Esophagus squamous epithelium (tissue), 5 donors: ENCODE results near the gene XPA. TPM values are rescaled to one million over a fixed set of nuclear protein-coding genes. Genes with fewer than 3 reads are reported as not detected.
"Not testable (repeated sequence)": the region's sequence is repeated elsewhere in the genome, so short reads cannot be mapped to it uniquely, and the experiment has no call there.

Experiments
- DNase-seq: peaks from one replicate; lab custom pipeline; 2025; lab: John Stamatoyannopoulos, UW
- H3K27ac ChIP-seq, 4 donors: fragments of 200-600 bp; sonication (generic); one replicate each; pipeline ENCODE4 v1.5.1; 2016 to 2019; ENCODE audit warnings: mild to moderate bottlenecking in 1 of 4
- H3K27me3 ChIP-seq, 4 donors: fragments of 200-600 bp; sonication (generic); 1 replicate in 3 of 4; 2 replicates in 1 of 4; pipeline versions ENCODE4 v1.5.1 to v1.6.0; 2017 to 2021; ENCODE audit warnings: antibody characterized with exemption in 1 of 4
- H3K36me3 ChIP-seq, 3 donors: fragments of 200-600 bp; sonication (generic); one replicate each; pipeline ENCODE4 v1.5.1; 2016 to 2019
- H3K4me1 ChIP-seq, 3 donors: fragments of 200-600 bp; sonication (generic); one replicate each; pipeline ENCODE4 v1.5.1; 2017 to 2019
- H3K4me3 ChIP-seq, 4 donors: fragments of 200-600 bp; sonication (generic); 1 replicate in 3 of 4; 2 replicates in 1 of 4; pipeline ENCODE4 v1.5.1; 2016 to 2019; ENCODE audit warnings: mild to moderate bottlenecking in 2 of 4, moderate library complexity in 1 of 4
- H3K9me3 ChIP-seq, 3 donors: fragments of 200-600 bp; sonication (generic); one replicate each; pipeline ENCODE4 v1.5.1; 2016 to 2019
- POLR2A ChIP-seq, 4 donors: fragments of 450-650 bp; IDR thresholded peaks; one replicate each; pipeline ENCODE4 v1.6.1; 2017; ENCODE audit warnings: antibody characterized with exemption in 4 of 4, mild to moderate bottlenecking in 4 of 4, moderate library complexity in 3 of 4
- WGBS, 2 donors: methylation state at CpG; one replicate each; pipeline ENCODE4 v1.1.5; 2018; 5-methylcytosine and 5-hydroxymethylcytosine counted together
- intact Hi-C: fragments of 100-400 bp; cut with DNase I; formaldehyde crosslinking; loops from one replicate; pipeline ENCODE4 v1.15.0; 2022
- total RNA-seq, 4 donors: library from RNA; depleted of rRNA; stranded (reverse); fragments of >200 nt; gene quantifications; one replicate each; pipeline ENCODE4 v1.1.0, GENCODE V29; 2016
- TF ChIP-seq, protein P1 (sequence below), 6 experiments: fragments of 450-650 bp in 4 of 6; fragments of 200-600 bp in 2 of 6; sonication (generic) in 2 of 6; IDR thresholded peaks; one replicate each; pipeline ENCODE4 v1.5.1; 2016 to 2019; ENCODE audit warnings: antibody characterized with exemption in 6 of 6, mild to moderate bottlenecking in 4 of 6, moderate library complexity in 4 of 6
- donor health status: DM: yes; HTN: yes; CAD: no.

Gene XPA
- total RNA-seq, 4 donors from 2014 or later = 8.5 to 14.5 (median 10.3) TPM

DNA sequence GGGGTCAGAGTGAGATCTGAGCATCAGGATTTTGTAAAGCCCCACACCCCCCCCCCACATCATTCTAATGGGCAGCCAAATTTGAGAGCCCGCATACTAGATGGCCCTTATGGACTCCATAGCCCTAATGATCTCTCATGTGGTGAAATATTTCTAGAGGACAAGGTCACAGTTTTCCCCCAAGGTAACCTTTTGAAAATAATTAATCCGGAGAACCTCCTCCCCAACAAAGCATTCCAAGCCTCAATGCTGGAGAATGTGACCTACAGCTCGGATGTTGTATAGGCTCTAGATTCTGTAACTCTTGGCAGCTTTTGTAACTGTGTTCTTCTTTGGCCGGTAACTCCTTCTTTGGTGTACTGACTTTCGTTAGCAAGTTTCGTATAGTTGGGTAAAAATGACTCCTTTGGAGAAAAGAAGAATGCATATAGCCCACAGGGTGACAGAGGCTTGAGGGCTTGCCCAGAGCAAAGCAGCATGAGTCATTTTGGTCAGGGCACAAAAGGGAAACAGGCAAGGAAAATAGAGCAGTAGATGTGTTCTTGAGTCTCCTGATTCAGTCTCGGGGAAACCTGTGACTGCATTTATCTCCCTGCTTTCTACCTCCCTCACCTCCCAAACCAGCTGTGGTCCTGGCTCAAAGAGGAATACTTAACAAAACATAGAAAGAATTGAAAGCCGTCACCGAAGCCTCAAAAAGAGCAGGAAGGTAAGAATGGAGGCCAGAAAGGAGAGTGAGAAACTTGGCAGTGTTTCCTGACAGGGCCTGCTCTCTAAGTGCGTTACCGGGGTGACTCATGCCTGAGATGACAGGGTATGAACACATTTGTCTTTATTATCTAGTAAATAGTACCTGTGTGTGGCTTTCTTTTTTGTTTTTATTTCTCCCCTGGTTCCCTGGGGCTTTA lies 6.6 kb upstream of the XPA start:
- WGBS, 2 donors = 34 to 37% methylated on average over 11 of the region's 11 CpGs
- intact Hi-C loops = no loop called here
- Histone ChIP-seq H3K4me3 (no peak overlapping the region), H3K27ac (peak overlapping the region; percentile 67 to 86 (median 74)), H3K4me1 (peaks cover 0 to 24% (median 4%) of the 10 kb centered on the region in 3 donors), H3K36me3 (no peaks in the 10 kb centered on the region), H3K27me3 (peaks cover 0 to 3% (median 0%) of the 10 kb centered on the region in 4 donors), H3K9me3 (no peaks in the 10 kb centered on the region)
- DNase-seq = no peak
- TF ChIP-seq, protein P1, sequence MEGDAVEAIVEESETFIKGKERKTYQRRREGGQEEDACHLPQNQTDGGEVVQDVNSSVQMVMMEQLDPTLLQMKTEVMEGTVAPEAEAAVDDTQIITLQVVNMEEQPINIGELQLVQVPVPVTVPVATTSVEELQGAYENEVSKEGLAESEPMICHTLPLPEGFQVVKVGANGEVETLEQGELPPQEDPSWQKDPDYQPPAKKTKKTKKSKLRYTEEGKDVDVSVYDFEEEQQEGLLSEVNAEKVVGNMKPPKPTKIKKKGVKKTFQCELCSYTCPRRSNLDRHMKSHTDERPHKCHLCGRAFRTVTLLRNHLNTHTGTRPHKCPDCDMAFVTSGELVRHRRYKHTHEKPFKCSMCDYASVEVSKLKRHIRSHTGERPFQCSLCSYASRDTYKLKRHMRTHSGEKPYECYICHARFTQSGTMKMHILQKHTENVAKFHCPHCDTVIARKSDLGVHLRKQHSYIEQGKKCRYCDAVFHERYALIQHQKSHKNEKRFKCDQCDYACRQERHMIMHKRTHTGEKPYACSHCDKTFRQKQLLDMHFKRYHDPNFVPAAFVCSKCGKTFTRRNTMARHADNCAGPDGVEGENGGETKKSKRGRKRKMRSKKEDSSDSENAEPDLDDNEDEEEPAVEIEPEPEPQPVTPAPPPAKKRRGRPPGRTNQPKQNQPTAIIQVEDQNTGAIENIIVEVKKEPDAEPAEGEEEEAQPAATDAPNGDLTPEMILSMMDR (IDR thresholded peaks at IDR 0.05) = no peak
- TF ChIP-seq POLR2A (IDR thresholded peaks at IDR 0.05) = no peak

DNA sequence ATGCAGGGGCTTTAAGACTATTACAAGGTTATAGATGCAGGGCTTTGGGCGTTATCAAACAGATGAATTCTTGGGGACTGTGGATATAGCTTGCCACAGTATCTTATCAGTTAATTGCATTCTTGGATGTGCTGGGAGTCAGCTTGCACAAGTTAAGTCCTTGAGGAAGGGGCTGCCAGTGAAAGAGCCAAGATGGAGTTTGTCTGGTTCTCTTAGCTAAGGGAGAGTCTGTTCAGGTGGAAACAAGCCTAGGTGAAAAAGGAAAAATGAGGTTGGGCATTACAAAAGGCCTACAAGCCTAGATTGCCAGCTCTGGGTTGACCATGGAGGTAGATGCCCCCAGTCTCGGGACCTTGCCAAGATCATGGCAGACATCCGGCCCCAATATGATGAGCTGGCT lies 2.7 kb upstream of the XPA start:
- H3K4me3 ChIP-seq, H3K36me3 ChIP-seq, intact Hi-C loops, H3K27me3 ChIP-seq, DNase-seq, H3K9me3 ChIP-seq, H3K27ac ChIP-seq: not testable (repeated sequence)
- WGBS, 2 donors = 93 to 95% methylated on average over 3 of the region's 3 CpGs
- peaks cover 10 to 43% (median 19%) of the 10 kb centered on the region in 3 donors for H3K4me1 ChIP-seq

DNA sequence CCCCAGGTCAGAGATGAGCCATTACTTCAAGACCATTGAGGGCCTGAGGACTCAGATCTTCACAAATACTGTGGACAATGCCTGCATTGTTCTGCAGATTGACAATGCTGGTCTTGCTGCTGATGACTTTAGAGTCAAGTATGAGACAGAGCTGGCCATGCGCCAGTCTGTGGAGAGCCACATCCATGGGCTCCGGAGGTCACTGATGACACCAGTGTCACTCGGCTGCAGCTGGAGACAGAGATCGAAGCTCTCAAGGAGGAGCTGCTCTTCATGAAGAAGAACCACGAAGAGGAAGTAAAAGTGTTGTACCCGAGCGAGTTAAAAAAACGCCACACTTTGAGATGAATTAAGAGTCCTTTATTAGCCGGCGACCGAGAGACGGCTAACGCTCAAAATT lies 2.1 kb upstream of the XPA start:
- intact Hi-C loops, H3K9me3 ChIP-seq, H3K27me3 ChIP-seq, H3K36me3 ChIP-seq, DNase-seq, H3K27ac ChIP-seq, H3K4me3 ChIP-seq: not testable (repeated sequence)
- peaks cover 10 to 43% (median 24%) of the 10 kb centered on the region in 3 donors for H3K4me1 ChIP-seq
- WGBS, 2 donors = 67 to 82% methylated on average over 9 to 13 of the region's 13 CpGs

DNA sequence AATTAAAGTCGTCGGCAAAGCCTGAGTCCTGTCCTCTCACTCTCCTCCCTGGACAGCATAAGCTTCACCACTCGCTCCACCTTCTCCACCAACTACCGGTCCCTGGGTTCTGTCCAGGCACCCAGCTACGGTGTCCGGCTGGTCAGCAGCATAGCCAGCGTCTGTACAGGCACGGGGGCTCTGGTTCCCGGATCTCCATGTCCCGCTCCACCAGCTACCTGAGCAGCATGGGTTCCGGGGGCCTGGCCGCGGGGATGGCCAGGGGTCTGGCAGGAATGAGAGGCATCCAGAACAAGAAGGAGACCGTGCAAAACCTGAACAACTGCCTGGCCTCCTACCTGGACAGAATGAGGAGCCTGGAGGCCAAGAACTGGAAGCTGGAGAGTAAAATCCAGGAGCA lies 1.7 kb upstream of the XPA start:
- Histone ChIP-seq H3K36me3 (no peaks in the 10 kb centered on the region), H3K9me3 (no peaks in the 10 kb centered on the region), H3K4me3 (no peak overlapping the region), H3K4me1 (peaks cover 10 to 43% (median 26%) of the 10 kb centered on the region in 3 donors), H3K27ac (no peak overlapping the region), H3K27me3 (no peaks in the 10 kb centered on the region)
- no peak for DNase-seq
- intact Hi-C loops = no loop called here
- no peak for TF ChIP-seq POLR2A (IDR thresholded peaks at IDR 0.05)
- TF ChIP-seq, protein P1 (IDR thresholded peaks at IDR 0.05) = no peak
- 88 to 96% methylated on average over 6 to 7 of the region's 14 CpGs for WGBS, 2 donors

DNA sequence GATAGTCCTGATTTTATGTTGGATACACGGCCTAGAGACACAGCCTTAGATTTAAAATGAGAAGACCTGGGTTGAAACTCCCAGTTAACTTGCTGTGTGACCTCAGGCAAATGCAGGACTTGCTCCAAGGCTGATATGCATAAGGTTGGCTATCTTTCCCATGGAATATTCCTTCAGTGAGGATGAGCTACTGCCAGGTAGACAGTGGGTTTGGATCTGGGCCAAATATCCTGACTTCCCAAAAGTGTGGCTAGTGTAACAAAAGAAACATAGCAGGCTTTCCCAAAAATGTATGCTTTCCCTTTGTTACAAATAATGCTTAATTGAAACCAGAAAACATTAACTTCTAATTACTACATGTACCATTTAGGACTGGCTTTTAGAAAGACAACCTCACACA lies 697 bp upstream of the XPA start:
- DNase-seq = no peak
- 31 to 33% methylated on average over 1 of the region's 1 CpG for WGBS, 2 donors
- intact Hi-C loops = no loop called here
- Histone ChIP-seq H3K36me3 (peaks cover 0 to 6% (median 0%) of the 10 kb centered on the region in 3 donors), H3K9me3 (no peaks in the 10 kb centered on the region), H3K27me3 (no peaks in the 10 kb centered on the region), H3K4me3 (peak overlapping the region in 3 of 4 donors; percentile 69 to 93 (median 84)), H3K4me1 (peaks cover 10 to 47% (median 22%) of the 10 kb centered on the region in 3 donors), H3K27ac (peak overlapping the region; percentile 89 to 97 (median 94))
- TF ChIP-seq POLR2A (IDR thresholded peaks at IDR 0.05) = no peak
- TF ChIP-seq, protein P1 (IDR thresholded peaks at IDR 0.05) = no peak
